Aorta (tissue), 5 donors: Measurements from ENCODE around the gene HOXC4. TPM values are rescaled to one million over a fixed set of nuclear protein-coding genes. Genes with fewer than 3 reads are reported as not detected.

Experiments used
- ATAC-seq: fragments of 200-7000 bp; cut with Tn5 transposase; one replicate; pipeline ENCODE4 v1.9.1; 2022; ENCODE audit warnings: moderate library complexity; ENCODE audit not compliant: low FRiP score
- DNase-seq, 2 donors: peaks; one replicate each; pipeline ENCODE4 v3.0.0-alpha.2; 2020
- H3K27ac ChIP-seq, 2 donors: one replicate each; pipeline ENCODE4 v1.5.1; 2013; ENCODE audit warnings: low read length in 2 of 2, mild to moderate bottlenecking in 2 of 2, moderate library complexity in 2 of 2, control low read depth in 1 of 2, inconsistent platforms in 1 of 2, low read depth in 1 of 2
- H3K27me3 ChIP-seq, 2 donors: one replicate each; pipeline ENCODE4 v1.6.1; 2013; ENCODE audit warnings: control low read depth in 1 of 2, low read length in 1 of 2, mild to moderate bottlenecking in 1 of 2, moderate library complexity in 1 of 2; ENCODE audit not compliant: insufficient read depth in 2 of 2, control insufficient read depth in 1 of 2
- H3K36me3 ChIP-seq, 2 donors: one replicate each; pipeline ENCODE4 v1.6.1; 2013; ENCODE audit warnings: control low read depth in 1 of 2, low read length in 1 of 2, mild to moderate bottlenecking in 1 of 2; ENCODE audit not compliant: insufficient read depth in 2 of 2, control insufficient read depth in 1 of 2
- H3K4me1 ChIP-seq, 2 donors: one replicate each; pipeline ENCODE4 v1.6.1; 2013; ENCODE audit warnings: low read length in 2 of 2, control low read depth in 1 of 2, mild to moderate bottlenecking in 1 of 2, moderate library complexity in 1 of 2; ENCODE audit not compliant: insufficient read depth in 2 of 2, control insufficient read depth in 1 of 2
- H3K4me3 ChIP-seq, 2 donors: one replicate each; pipeline ENCODE4 v1.5.1; 2013; ENCODE audit warnings: low read length in 2 of 2, control low read depth in 1 of 2, mild to moderate bottlenecking in 1 of 2
- H3K9me3 ChIP-seq: one replicate; pipeline ENCODE4 v1.6.1; 2013; ENCODE audit warnings: mild to moderate bottlenecking, low read length; ENCODE audit not compliant: control insufficient read depth
- WGBS, 2 donors: extraction: QIAGEN DNeasy Blood & Tissue Kit; methylation state at CpG; one replicate each; pipeline ENCODE4 v1.1.7; 2013; 5-methylcytosine and 5-hydroxymethylcytosine counted together
- intact Hi-C, 2 donors: fragments of 100-400 bp; cut with DNase I; formaldehyde crosslinking; loops; one replicate each; pipeline versions ENCODE4 v1.14.2 to v1.15.0; 2022
- polyA plus RNA-seq, 2 donors: library from polyadenylated mRNA; stranded (reverse); fragments of 200-250 nt; gene quantifications; one replicate each; pipeline ENCODE4 v1.2.3, GENCODE V29; 2013
- total RNA-seq, 2 donors: library from RNA; stranded (reverse); fragmentation: NEBNext Ultra II Directional; extraction: Animal tissue kit (Norgen Biotek cat#: 25700); gene quantifications; one replicate each; pipeline ENCODE4 v1.2.1, GENCODE V29; 2021
- donor health status: healthy with polysubstance abuse.
- donor health status: Bipolar disorder and iron deficiency.
- donor health status: DM: no; HTN: no; CAD: no.
- donor health status: DM: no; HTN: no; CAD: no.
- donor health status: DM: yes; HTN: yes; CAD: no.

Gene HOXC4
- total and polyA plus RNA-seq, 4 donors, result 1.4 to 18.4 (median 5.9) TPM

GRCh38 chr12:54026640-54027441, 26.8 kb upstream of the HOXC4 start:
- Histone ChIP-seq H3K27me3 (no peaks in the 10 kb centered on the region), H3K9me3 (no peaks in the 10 kb centered on the region), H3K4me3 (no peak overlapping the region), H3K27ac (no peak overlapping the region), H3K36me3 (no peaks in the 10 kb centered on the region), H3K4me1 (no peaks in the 10 kb centered on the region)
- ATAC-seq (no peak), DNase-seq (no peak)
- intact Hi-C loops, result no loop called here
- 59 to 75% methylated on average over 22 of the region's 22 CpGs for WGBS, 2 donors

GRCh38 chr12:54027442-54027786, 26.2 kb upstream of the HOXC4 start:
- Histone ChIP-seq H3K27ac (no peak overlapping the region), H3K27me3 (no peaks in the 10 kb centered on the region), H3K9me3 (no peaks in the 10 kb centered on the region), H3K4me1 (no peaks in the 10 kb centered on the region), H3K36me3 (no peaks in the 10 kb centered on the region), H3K4me3 (no peak overlapping the region)
- intact Hi-C loops, result no loop called here
- ATAC-seq, result no peak
- no peak for DNase-seq
- 72 to 84% methylated on average over 3 of the region's 3 CpGs for WGBS, 2 donors

- Histone ChIP-seq H3K4me1 (no peaks in the 10 kb centered on the region), H3K9me3 (no peaks in the 10 kb centered on the region), H3K27ac (no peak within 1 kb of the TSS), H3K4me3 (peak within 1 kb of the TSS; percentile 1), H3K36me3 (no peaks in the 10 kb centered on the region), H3K27me3 (peaks cover 0 to 2% of the 10 kb centered on the region in 2 donors)
- WGBS, 2 donors, result 18 to 23% methylated on average over 36 of the region's 36 CpGs
- ATAC-seq (no peak), DNase-seq (no peak)
- intact Hi-C loops, result no loop called here
Measured at GRCh38 chr12:54028314-54029201, 25.1 kb upstream of the HOXC4 start, which contains the start of gene HOXC6. Gene HOXC6, plus strand, starts transcription at chr12:54028440. Its CDS starts 82 bp downstream, at chr12:54028522.

- no peak for ATAC-seq
- 49 to 61% methylated on average over 53 of the region's 53 CpGs for WGBS, 2 donors
- intact Hi-C loops, result loop anchor here in 1 of 2 donors (5.0 kb wide), 1 partner anchor 98 kb away; no protein-coding TSS in a partner anchor
- no peak overlapping the region for H3K4me3 ChIP-seq
- DNase-seq, result no peak
- H3K36me3 ChIP-seq, result no peaks in the 10 kb centered on the region
- no peaks in the 10 kb centered on the region for H3K4me1 ChIP-seq
- no peak overlapping the region for H3K27ac ChIP-seq
- peaks cover 0 to 2% of the 10 kb centered on the region in 2 donors for H3K27me3 ChIP-seq
- H3K9me3 ChIP-seq, result no peaks in the 10 kb centered on the region
Measured at GRCh38 chr12:54029529-54030441, 23.9 kb upstream of the HOXC4 start.

GRCh38 chr12:54030442-54030801, 23.2 kb upstream of the HOXC4 start:
- Histone ChIP-seq H3K27ac (no peak overlapping the region), H3K36me3 (no peaks in the 10 kb centered on the region), H3K4me3 (no peak overlapping the region), H3K27me3 (peaks cover 0 to 2% of the 10 kb centered on the region in 2 donors), H3K9me3 (no peaks in the 10 kb centered on the region), H3K4me1 (no peaks in the 10 kb centered on the region)
- intact Hi-C loops, result loop anchor here in 1 of 2 donors (5.0 kb wide), 1 partner anchor 97 kb away; no protein-coding TSS in a partner anchor
- DNase-seq (no peak), ATAC-seq (no peak)
- WGBS, 2 donors, result 82 to 93% methylated on average over 7 of the region's 7 CpGs

- Histone ChIP-seq H3K9me3 (no peaks in the 10 kb centered on the region), H3K4me3 (no peak overlapping the region), H3K4me1 (no peaks in the 10 kb centered on the region), H3K27ac (no peak overlapping the region), H3K36me3 (no peaks in the 10 kb centered on the region), H3K27me3 (peaks cover 0 to 2% of the 10 kb centered on the region in 2 donors)
- ATAC-seq, result peak; percentile 23
- DNase-seq, result no peak
- 60 to 78% methylated on average over 44 to 46 of the region's 46 CpGs for WGBS, 2 donors
- intact Hi-C loops, result loop anchor here in 1 of 2 donors (5.0 kb wide), 1 partner anchor 96 kb away; no protein-coding TSS in a partner anchor
Measured at GRCh38 chr12:54030889-54031471, 22.7 kb upstream of the HOXC4 start.

GRCh38 chr12:54031480-54031879, 22.2 kb upstream of the HOXC4 start:
- ATAC-seq (no peak), DNase-seq (no peak)
- Histone ChIP-seq H3K4me1 (no peaks in the 10 kb centered on the region), H3K27me3 (peaks cover 0 to 2% of the 10 kb centered on the region in 2 donors), H3K36me3 (no peaks in the 10 kb centered on the region), H3K9me3 (no peaks in the 10 kb centered on the region), H3K27ac (no peak overlapping the region), H3K4me3 (no peak overlapping the region)
- WGBS, 2 donors, result 70 to 90% methylated on average over 15 to 16 of the region's 16 CpGs
- intact Hi-C loops, result loop anchor here in 1 of 2 donors (5.0 kb wide), 1 partner anchor 96 kb away; no protein-coding TSS in a partner anchor
